Measurements from ENCODE around the gene MTA2.
"Not testable (repeated sequence)": the region's sequence is repeated elsewhere in the genome, so short reads cannot be mapped to it uniquely, and the experiment has no call there.

- not testable (repeated sequence) for TF ChIP-seq CTCF (conservative IDR thresholded peaks at IDR 0.05); EZH2 (IDR thresholded peaks at IDR 0.05; ENCODE audit: low read depth)
These were observed 16.3 kb downstream of the MTA2 start for GRCh38 chr11:62585356-62585755.
